ENCODE measurements around the gene CERK. TPM values are rescaled to one million over a fixed set of nuclear protein-coding genes. Genes with fewer than 3 reads are reported as not detected.
"Not testable (repeated sequence)": the region's sequence is repeated elsewhere in the genome, so short reads cannot be mapped to it uniquely, and the experiment has no call there.

The CERK gene
- total RNA-seq (10 to 100 TPM; 23.9 to 45.5 (median 29.2) TPM), polyA plus RNA-seq (10 to 100 TPM; 26.1 to 29.5 (median 26.4) TPM)

GRCh38 chr22:46737976-46738646 is at the start of gene CERK:
Gene CERK, minus strand, starts transcription at chr22:46738252. Its CDS starts 104 bp downstream, at chr22:46738148.
- H3K36me3 ChIP-seq: no peaks in the 10 kb centered on the region
- WGBS, 2 donors: 0 to 1% methylated on average over 99 of the region's 99 CpGs
- intact Hi-C loops (cut with DNase I): no loop called here
- H3K9me3 ChIP-seq: no peaks in the 10 kb centered on the region
- peak; percentile 92 for DNase-seq
- TF ChIP-seq POLR2A (IDR thresholded peaks at IDR 0.05): peak in 1 of 2 donors; percentile 39
- no peak for TF ChIP-seq EP300 (IDR thresholded peaks at IDR 0.05)
- TF ChIP-seq CTCF (IDR thresholded peaks at IDR 0.05): no peak
- TF ChIP-seq POLR2AphosphoS5 (IDR thresholded peaks at IDR 0.05): peak in 3 of 4 donors; percentile 8 to 60 (median 59)
- H3K4me3 ChIP-seq: peak within 1 kb of the TSS; percentile 59 to 94 (median 72)
- H3K27me3 ChIP-seq: no peaks in the 10 kb centered on the region
- peak within 1 kb of the TSS; percentile 81 to 90 (median 85) for H3K27ac ChIP-seq
- peaks cover 0 to 64% (median 58%) of the 10 kb centered on the region in 4 donors for H3K4me1 ChIP-seq

GRCh38 chr22:46783721-46784120 is 45.7 kb upstream of the CERK start:
- 92 to 95% methylated on average over 3 of the region's 3 CpGs for WGBS, 2 donors
- no peak for DNase-seq
- no peak overlapping the region for H3K4me3 ChIP-seq
- intact Hi-C loops (cut with DNase I): no loop called here
- no peak for TF ChIP-seq CTCF (IDR thresholded peaks at IDR 0.05)
- no peak for TF ChIP-seq EP300 (IDR thresholded peaks at IDR 0.05)
- TF ChIP-seq POLR2A (IDR thresholded peaks at IDR 0.05): no peak
- no peak for TF ChIP-seq POLR2AphosphoS5 (IDR thresholded peaks at IDR 0.05)
- no peak overlapping the region for H3K27ac ChIP-seq
- H3K9me3 ChIP-seq: no peaks in the 10 kb centered on the region
- peaks cover 0 to 5% (median 0%) of the 10 kb centered on the region in 4 donors for H3K4me1 ChIP-seq
- H3K36me3 ChIP-seq: no peaks in the 10 kb centered on the region
- no peaks in the 10 kb centered on the region for H3K27me3 ChIP-seq

GRCh38 chr22:46782200-46782599 is 44.1 kb upstream of the CERK start:
- H3K36me3 ChIP-seq; intact Hi-C loops (cut with DNase I); H3K27ac ChIP-seq; H3K27me3 ChIP-seq; H3K9me3 ChIP-seq; H3K4me3 ChIP-seq; H3K4me1 ChIP-seq: not testable (repeated sequence)
- 95% methylated on average over 10 of the region's 10 CpGs for WGBS, 2 donors
- DNase-seq: peak; percentile 57

- Histone ChIP-seq H3K4me1 (peaks cover 0 to 11% (median 7%) of the 10 kb centered on the region in 4 donors), H3K27me3 (no peaks in the 10 kb centered on the region), H3K36me3 (no peaks in the 10 kb centered on the region), H3K4me3 (no peak overlapping the region), H3K9me3 (no peaks in the 10 kb centered on the region), H3K27ac (no peak overlapping the region)
- no peak for DNase-seq
- WGBS, 2 donors: 88 to 94% methylated on average over 9 of the region's 9 CpGs
- intact Hi-C loops (cut with DNase I): no loop called here
- TF ChIP-seq EP300 (IDR thresholded peaks at IDR 0.05) (no peak), POLR2A (IDR thresholded peaks at IDR 0.05) (no peak), POLR2AphosphoS5 (IDR thresholded peaks at IDR 0.05) (no peak), CTCF (IDR thresholded peaks at IDR 0.05) (no peak)
These were observed 43.2 kb upstream of the CERK start for GRCh38 chr22:46781291-46781690.

GRCh38 chr22:46780453-46780852 is 42.4 kb upstream of the CERK start:
- intact Hi-C loops (cut with DNase I): no loop called here
- H3K36me3 ChIP-seq: no peaks in the 10 kb centered on the region
- H3K27me3 ChIP-seq: no peaks in the 10 kb centered on the region
- peaks cover 0 to 15% (median 13%) of the 10 kb centered on the region in 4 donors for H3K4me1 ChIP-seq
- WGBS, 2 donors: 42 to 74% methylated on average over 9 of the region's 9 CpGs
- no peak overlapping the region for H3K4me3 ChIP-seq
- H3K9me3 ChIP-seq: no peaks in the 10 kb centered on the region
- no peak for TF ChIP-seq POLR2AphosphoS5 (IDR thresholded peaks at IDR 0.05)
- no peak for TF ChIP-seq POLR2A (IDR thresholded peaks at IDR 0.05)
- TF ChIP-seq EP300 (IDR thresholded peaks at IDR 0.05): no peak
- no peak for TF ChIP-seq CTCF (IDR thresholded peaks at IDR 0.05)
- no peak for DNase-seq
- H3K27ac ChIP-seq: no peak overlapping the region
